SK-N-SH treated with all-trans-retinoic acid at 6 μM for 48 hours (cell line): ENCODE data around the gene TBXA2R.

ENCODE experiments used
- ATAC-seq: fragments of 200-7000 bp; cut with Tn5 transposase; 3 replicates; pipeline ENCODE4 v1.9.1; 2020; ENCODE audit warnings: mild to moderate bottlenecking, moderate library complexity
- ARNTL ChIP-seq: fragments of 450-650 bp; formaldehyde crosslinking; IDR thresholded peaks from 2 replicates; pipeline ENCODE4 v1.5.0; 2020; ENCODE audit warnings: low read depth, mild to moderate bottlenecking, moderate library complexity, borderline replicate concordance
- CREB5 ChIP-seq: fragments of 250-450 bp; sonication (Bioruptor Pico); IDR thresholded peaks from 2 replicates; pipeline ENCODE4 v1.5.1; 2020; ENCODE audit warnings: low read depth, mild to moderate bottlenecking, moderate library complexity
- CSDC2 ChIP-seq: fragments of 250-450 bp; sonication (Bioruptor Pico); IDR thresholded peaks from 2 replicates; pipeline ENCODE4 v1.5.0; 2020; ENCODE audit warnings: mild to moderate bottlenecking, moderate library complexity
- CSRNP3 ChIP-seq: fragments of 250-450 bp; sonication (Bioruptor Pico); IDR thresholded peaks from 2 replicates; pipeline ENCODE4 v1.5.1; 2021; ENCODE audit warnings: mild to moderate bottlenecking, moderate library complexity
- ESRRG ChIP-seq: fragments of 250-450 bp; sonication (Bioruptor Pico); IDR thresholded peaks from 2 replicates; pipeline ENCODE4 v1.6.1; 2021; ENCODE audit warnings: mild to moderate bottlenecking
- GLIS3 ChIP-seq: fragments of 250-450 bp; sonication (Bioruptor Pico); IDR thresholded peaks from 2 replicates; pipeline ENCODE4 v1.5.0; 2020; ENCODE audit warnings: mild to moderate bottlenecking, moderate library complexity
- ISL1 ChIP-seq: fragments of 250-450 bp; sonication (Bioruptor Pico); IDR thresholded peaks from 2 replicates; pipeline ENCODE4 v2.1.2; 2022; ENCODE audit warnings: mild to moderate bottlenecking, moderate library complexity
- OSR1 ChIP-seq: fragments of 250-450 bp; sonication (Bioruptor Pico); IDR thresholded peaks from 2 replicates; pipeline ENCODE4 v1.8.0; 2022; ENCODE audit warnings: moderate library complexity, mild to moderate bottlenecking, inconsistent platforms
- PATZ1 ChIP-seq: fragments of 250-450 bp; sonication (Bioruptor Pico); IDR thresholded peaks from 2 replicates; pipeline ENCODE4 v1.8.0; 2020; ENCODE audit warnings: mild to moderate bottlenecking, moderate library complexity, borderline replicate concordance
- POU6F1 ChIP-seq: fragments of 250-450 bp; sonication (Bioruptor Pico); IDR thresholded peaks from 2 replicates; pipeline ENCODE4 v1.8.0; 2021; ENCODE audit warnings: low read depth, mild to moderate bottlenecking, moderate library complexity, borderline replicate concordance
- PPARA ChIP-seq: fragments of 250-450 bp; sonication (Bioruptor Pico); IDR thresholded peaks from 2 replicates; pipeline ENCODE4 v1.5.0; 2020; ENCODE audit warnings: mild to moderate bottlenecking, borderline replicate concordance
- RARB ChIP-seq: fragments of 250-450 bp; sonication (Bioruptor Pico); IDR thresholded peaks from 2 replicates; pipeline ENCODE4 v1.8.0; 2021; ENCODE audit warnings: mild to moderate bottlenecking, moderate library complexity
- SNAI2 ChIP-seq: fragments of 250-450 bp; sonication (Bioruptor Pico); IDR thresholded peaks from 2 replicates; pipeline ENCODE4 v1.5.0; 2020; ENCODE audit warnings: mild to moderate bottlenecking, moderate library complexity
- TCF4 ChIP-seq: fragments of 250-450 bp; sonication (Bioruptor Pico); IDR thresholded peaks from 2 replicates; pipeline ENCODE4 v1.8.0; 2021; ENCODE audit warnings: mild to moderate bottlenecking, moderate library complexity, borderline replicate concordance
- TSHZ2 ChIP-seq: fragments of 250-450 bp; sonication (Bioruptor Pico); IDR thresholded peaks from 2 replicates; pipeline ENCODE4 v1.5.0; 2020; ENCODE audit warnings: mild to moderate bottlenecking, moderate library complexity
- ZC3H10 ChIP-seq: fragments of 250-450 bp; sonication (Bioruptor Pico); IDR thresholded peaks from 2 replicates; pipeline ENCODE4 v1.5.1; 2021; ENCODE audit warnings: mild to moderate bottlenecking, moderate library complexity
- ZFP3 ChIP-seq: fragments of 250-450 bp; sonication (Bioruptor Pico); IDR thresholded peaks from 2 replicates; pipeline ENCODE4 v1.5.0; 2020; ENCODE audit warnings: mild to moderate bottlenecking, moderate library complexity
- ZFP30 ChIP-seq: fragments of 450-650 bp; formaldehyde crosslinking; IDR thresholded peaks from 2 replicates; pipeline ENCODE4 v1.5.0; 2022; ENCODE audit warnings: mild to moderate bottlenecking, moderate library complexity
- ZNF565 ChIP-seq: fragments of 450-650 bp; formaldehyde crosslinking; conservative IDR thresholded peaks from 2 replicates; pipeline ENCODE4 v1.5.0; 2020; ENCODE audit warnings: low read depth, mild to moderate bottlenecking, moderate library complexity
- ZNF70 ChIP-seq: fragments of 450-650 bp; formaldehyde crosslinking; IDR thresholded peaks from 2 replicates; pipeline ENCODE4 v1.5.0; 2020; ENCODE audit warnings: mild to moderate bottlenecking, moderate library complexity
- ZNF8 ChIP-seq: fragments of 450-650 bp; formaldehyde crosslinking; IDR thresholded peaks from 2 replicates; pipeline ENCODE4 v1.5.0; 2020; ENCODE audit warnings: mild to moderate bottlenecking, moderate library complexity

Gene TBXA2R

GRCh38 chr19:3605770-3606169 lies 905 bp downstream of the TBXA2R start:
- no peak for ATAC-seq
- TF ChIP-seq ISL1 (CRISPR knock-in tag), result no peak
- TF ChIP-seq CSDC2 (CRISPR knock-in tag), result no peak
- TF ChIP-seq, all 23 proteins: peak for 0

- no peak for TF ChIP-seq ZC3H10 (CRISPR knock-in tag)
- no peak for TF ChIP-seq CSRNP3
- TF ChIP-seq ARNTL (CRISPR knock-in tag), result no peak
- TF ChIP-seq TSHZ2 (CRISPR knock-in tag), result no peak
- no peak for TF ChIP-seq ZNF565 (CRISPR knock-in tag)
- TF ChIP-seq ESRRG, result no peak
- no peak for TF ChIP-seq PATZ1
- no peak for TF ChIP-seq RARB (CRISPR knock-in tag)
- TF ChIP-seq ZNF70 (CRISPR knock-in tag), result no peak
- TF ChIP-seq SNAI2 (CRISPR knock-in tag), result no peak
- TF ChIP-seq ZFP3 (CRISPR knock-in tag), result no peak
- no peak for TF ChIP-seq OSR1 (CRISPR knock-in tag)
- no peak for TF ChIP-seq ISL1 (CRISPR knock-in tag)
- TF ChIP-seq TCF4, result no peak
- TF ChIP-seq POU6F1 (CRISPR knock-in tag), result no peak
- TF ChIP-seq ZFP30 (CRISPR knock-in tag), result no peak
- TF ChIP-seq GLIS3 (CRISPR knock-in tag), result no peak
- TF ChIP-seq ZNF8 (CRISPR knock-in tag), result no peak
- no peak for TF ChIP-seq PPARA
- TF ChIP-seq CREB5 (CRISPR knock-in tag), result no peak
- ATAC-seq, result no peak
These were observed 1.3 kb downstream of the TBXA2R start for GRCh38 chr19:3605361-3605760.

- no peak for TF ChIP-seq RARB (CRISPR knock-in tag)
- TF ChIP-seq CREB5 (CRISPR knock-in tag), result no peak
- TF ChIP-seq SNAI2 (CRISPR knock-in tag), result no peak
- TF ChIP-seq POU6F1 (CRISPR knock-in tag), result no peak
- no peak for TF ChIP-seq CSDC2 (CRISPR knock-in tag)
- TF ChIP-seq ARNTL (CRISPR knock-in tag), result no peak
- no peak for TF ChIP-seq ZFP3 (CRISPR knock-in tag)
- no peak for ATAC-seq
These were observed 1.7 kb downstream of the TBXA2R start for GRCh38 chr19:3604987-3605343.
